ENCODE results near the gene FIGNL1.

FIGNL1 gene, protein sequence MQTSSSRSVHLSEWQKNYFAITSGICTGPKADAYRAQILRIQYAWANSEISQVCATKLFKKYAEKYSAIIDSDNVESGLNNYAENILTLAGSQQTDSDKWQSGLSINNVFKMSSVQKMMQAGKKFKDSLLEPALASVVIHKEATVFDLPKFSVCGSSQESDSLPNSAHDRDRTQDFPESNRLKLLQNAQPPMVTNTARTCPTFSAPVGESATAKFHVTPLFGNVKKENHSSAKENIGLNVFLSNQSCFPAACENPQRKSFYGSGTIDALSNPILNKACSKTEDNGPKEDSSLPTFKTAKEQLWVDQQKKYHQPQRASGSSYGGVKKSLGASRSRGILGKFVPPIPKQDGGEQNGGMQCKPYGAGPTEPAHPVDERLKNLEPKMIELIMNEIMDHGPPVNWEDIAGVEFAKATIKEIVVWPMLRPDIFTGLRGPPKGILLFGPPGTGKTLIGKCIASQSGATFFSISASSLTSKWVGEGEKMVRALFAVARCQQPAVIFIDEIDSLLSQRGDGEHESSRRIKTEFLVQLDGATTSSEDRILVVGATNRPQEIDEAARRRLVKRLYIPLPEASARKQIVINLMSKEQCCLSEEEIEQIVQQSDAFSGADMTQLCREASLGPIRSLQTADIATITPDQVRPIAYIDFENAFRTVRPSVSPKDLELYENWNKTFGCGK

DNA sequence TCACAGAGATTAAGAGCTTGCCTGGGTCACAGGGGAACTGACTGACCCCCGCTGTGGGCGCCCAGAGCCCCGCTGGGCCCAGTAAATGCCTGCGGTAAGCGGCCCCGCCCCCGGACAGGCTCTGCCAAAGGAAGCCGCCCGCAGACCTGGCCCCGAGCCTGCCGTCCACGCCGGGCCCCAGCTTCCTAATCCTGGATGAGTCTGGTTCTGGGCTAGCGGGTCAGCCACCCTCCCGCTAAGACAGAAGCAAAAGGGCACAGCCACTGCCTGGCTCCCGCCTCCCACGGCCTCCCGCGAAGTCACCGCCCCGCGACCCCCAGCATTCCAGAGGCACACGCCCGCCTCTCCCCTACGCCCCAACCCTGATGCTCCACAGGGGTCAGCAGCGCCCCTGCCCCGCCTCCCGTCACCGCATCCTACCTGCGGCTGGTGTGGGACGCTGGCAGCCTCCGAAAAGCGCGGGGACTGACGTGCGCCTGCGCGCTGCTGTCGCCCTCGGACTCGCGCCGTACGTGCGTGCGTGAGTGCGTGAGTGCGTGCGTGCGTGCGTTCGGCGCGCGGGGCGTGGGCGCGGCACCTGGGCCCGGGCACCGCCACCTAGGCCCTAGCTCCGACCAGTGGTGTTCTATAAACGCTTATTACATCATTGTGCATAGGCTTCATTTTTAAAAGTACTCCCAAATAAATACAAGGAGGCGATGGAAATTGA, at the start of gene FIGNL1:
Gene FIGNL1 (minus strand): TSS at position 470 of the 709 bp plus-strand sequence. CDS start 3,063 bp downstream, outside the sequence.
- TF ChIP-seq, protein P1, sequence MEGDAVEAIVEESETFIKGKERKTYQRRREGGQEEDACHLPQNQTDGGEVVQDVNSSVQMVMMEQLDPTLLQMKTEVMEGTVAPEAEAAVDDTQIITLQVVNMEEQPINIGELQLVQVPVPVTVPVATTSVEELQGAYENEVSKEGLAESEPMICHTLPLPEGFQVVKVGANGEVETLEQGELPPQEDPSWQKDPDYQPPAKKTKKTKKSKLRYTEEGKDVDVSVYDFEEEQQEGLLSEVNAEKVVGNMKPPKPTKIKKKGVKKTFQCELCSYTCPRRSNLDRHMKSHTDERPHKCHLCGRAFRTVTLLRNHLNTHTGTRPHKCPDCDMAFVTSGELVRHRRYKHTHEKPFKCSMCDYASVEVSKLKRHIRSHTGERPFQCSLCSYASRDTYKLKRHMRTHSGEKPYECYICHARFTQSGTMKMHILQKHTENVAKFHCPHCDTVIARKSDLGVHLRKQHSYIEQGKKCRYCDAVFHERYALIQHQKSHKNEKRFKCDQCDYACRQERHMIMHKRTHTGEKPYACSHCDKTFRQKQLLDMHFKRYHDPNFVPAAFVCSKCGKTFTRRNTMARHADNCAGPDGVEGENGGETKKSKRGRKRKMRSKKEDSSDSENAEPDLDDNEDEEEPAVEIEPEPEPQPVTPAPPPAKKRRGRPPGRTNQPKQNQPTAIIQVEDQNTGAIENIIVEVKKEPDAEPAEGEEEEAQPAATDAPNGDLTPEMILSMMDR (IDR thresholded peaks at IDR 0.05; ENCODE audit: borderline replicate concordance, insufficient read depth, low read depth, low read length) = no peak
- peak within 1 kb of the TSS; percentile 61 for H3K4me3 ChIP-seq (ENCODE audit: low read depth, low read length)

DNA sequence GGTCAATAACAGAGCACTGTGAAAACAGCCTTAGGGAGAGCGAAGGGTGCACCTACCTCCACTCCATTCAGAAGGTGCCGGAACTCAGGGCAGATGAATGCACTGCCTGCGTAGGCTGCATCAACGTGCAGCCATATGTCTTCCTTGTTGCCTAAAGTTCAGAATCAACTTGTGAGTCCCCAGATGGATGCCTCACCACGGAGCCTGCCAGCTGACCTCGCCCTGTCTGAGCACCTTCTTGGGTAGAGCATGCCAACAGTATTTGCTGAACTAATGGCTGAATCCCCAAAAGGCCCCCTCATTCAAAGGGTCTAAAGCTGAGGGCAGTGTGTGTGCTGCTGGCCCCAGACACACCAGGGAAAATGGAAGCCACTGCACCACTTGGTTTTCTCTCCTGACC, 48.9 kb upstream of the FIGNL1 start:
- TF ChIP-seq, protein P1 (IDR thresholded peaks at IDR 0.05; ENCODE audit: borderline replicate concordance, insufficient read depth, low read depth, low read length) = no peak
- H3K4me3 ChIP-seq (ENCODE audit: low read depth, low read length) = no peak overlapping the region

DNA sequence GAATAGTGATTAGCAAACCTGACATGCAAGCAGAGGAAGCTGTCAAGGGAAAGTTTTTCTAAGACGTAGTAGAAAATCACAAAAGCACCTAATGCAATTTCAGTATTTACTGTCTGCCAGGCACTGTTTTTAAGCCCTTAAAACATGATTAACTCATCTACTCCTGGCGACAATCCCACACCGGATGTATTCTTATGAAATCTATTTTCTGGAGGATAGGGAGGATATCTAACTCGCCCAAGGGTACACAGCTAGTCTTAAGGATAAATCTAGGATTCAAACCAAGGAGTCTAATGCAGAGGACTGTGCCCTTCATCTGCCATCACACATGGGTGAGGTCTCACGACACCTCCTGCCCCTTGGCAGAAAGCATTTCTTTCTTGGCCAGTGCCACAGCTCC, 47.8 kb upstream of the FIGNL1 start:
- no peak overlapping the region for H3K4me3 ChIP-seq (ENCODE audit: low read depth, low read length)
- TF ChIP-seq, protein P1 (IDR thresholded peaks at IDR 0.05; ENCODE audit: borderline replicate concordance, insufficient read depth, low read depth, low read length) = no peak

DNA sequence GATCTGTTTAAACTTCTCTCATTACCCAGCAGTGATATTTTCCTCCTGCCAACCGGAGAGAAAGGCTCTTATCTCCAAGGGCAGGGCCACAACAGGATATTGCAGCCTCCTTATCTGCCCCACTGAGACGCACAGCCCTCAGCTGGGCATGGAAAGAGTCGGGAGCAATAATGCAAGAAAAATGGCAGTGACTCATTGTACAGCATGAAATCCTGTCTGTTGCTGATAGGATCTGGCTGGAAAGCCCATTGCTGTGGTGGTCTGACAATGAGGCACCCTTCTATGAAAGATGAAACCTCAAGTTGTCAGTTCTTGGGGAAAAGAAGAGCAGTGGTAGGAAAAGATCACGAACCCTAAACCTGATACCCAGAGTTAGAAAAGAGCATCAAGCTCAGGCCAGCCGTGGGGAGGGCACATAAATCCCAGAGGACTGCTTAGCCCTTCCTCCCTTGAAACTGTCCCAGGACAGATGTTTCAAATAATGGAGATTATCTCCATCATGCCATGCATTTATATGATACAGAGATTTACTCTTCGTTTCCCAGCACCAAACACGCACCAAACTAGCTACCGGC, 47.0 kb upstream of the FIGNL1 start:
- H3K4me3 ChIP-seq (ENCODE audit: low read depth, low read length) = no peak overlapping the region
- TF ChIP-seq, protein P1 (IDR thresholded peaks at IDR 0.05; ENCODE audit: borderline replicate concordance, insufficient read depth, low read depth, low read length) = no peak

DNA sequence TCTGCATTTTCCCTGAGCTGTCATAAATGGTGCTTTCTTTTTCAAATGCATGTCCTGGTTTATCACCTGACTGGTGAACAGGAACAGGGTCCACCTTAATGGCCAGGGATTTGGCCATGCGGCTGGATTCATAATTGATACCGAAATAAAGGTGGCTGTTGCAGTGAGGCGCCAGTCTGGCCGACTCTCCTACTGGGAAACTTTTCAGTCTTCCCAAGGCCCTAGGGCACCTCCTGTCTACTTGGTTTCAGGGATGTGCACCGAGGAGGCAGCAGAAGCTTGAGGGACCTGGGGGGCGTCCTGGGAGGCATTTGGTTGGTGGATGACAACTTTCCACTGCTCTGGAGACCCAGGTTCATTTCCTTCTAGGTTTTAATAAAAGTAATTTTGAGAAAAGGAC, 46.4 kb upstream of the FIGNL1 start:
- TF ChIP-seq, protein P1 (IDR thresholded peaks at IDR 0.05; ENCODE audit: borderline replicate concordance, insufficient read depth, low read depth, low read length) = no peak
- H3K4me3 ChIP-seq (ENCODE audit: low read depth, low read length) = no peak overlapping the region

DNA sequence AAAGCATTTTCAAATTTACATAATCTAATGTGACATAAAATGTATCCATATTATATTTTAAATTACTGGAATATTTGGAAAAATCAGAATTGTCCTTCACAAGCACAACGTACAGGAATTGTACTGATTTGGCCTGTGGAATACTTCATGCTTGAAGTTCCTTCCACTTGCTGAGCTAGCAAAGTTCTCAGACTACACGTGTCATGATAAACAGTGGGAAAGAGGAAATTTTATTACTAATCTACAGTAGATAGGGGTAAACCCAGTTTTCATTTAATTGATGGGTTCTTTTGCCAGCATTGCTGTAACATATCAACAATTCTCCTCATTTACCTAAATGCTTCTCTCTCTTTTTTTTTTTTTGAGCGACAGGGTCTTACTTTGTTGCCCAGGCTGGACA, 45.6 kb upstream of the FIGNL1 start:
- H3K4me3 ChIP-seq (ENCODE audit: low read depth, low read length) = no peak overlapping the region
- TF ChIP-seq, protein P1 (IDR thresholded peaks at IDR 0.05; ENCODE audit: borderline replicate concordance, insufficient read depth, low read depth, low read length) = no peak

Measured in GM12875 (cell line).